Esophagus muscularis mucosa (tissue), 3 donors: Measurements from ENCODE around the gene PRDM16.

Experiments
- POLR2AphosphoS5 ChIP-seq, 2 donors: sonication (generic); formaldehyde crosslinking; IDR thresholded peaks; one replicate each; pipeline ENCODE4 v1.6.1; 2017; ENCODE audit warnings: antibody characterized with exemption in 2 of 2
- TF ChIP-seq, protein P1 (sequence below), 3 experiments: fragments of 200-600 bp in 2 of 3; fragments of 450-650 bp in 1 of 3; sonication (generic) in 2 of 3; IDR thresholded peaks; one replicate each; pipeline ENCODE4 v1.5.1; 2017 to 2019; ENCODE audit warnings: antibody characterized with exemption in 3 of 3, mild to moderate bottlenecking in 2 of 3, moderate library complexity in 1 of 3

DNA sequence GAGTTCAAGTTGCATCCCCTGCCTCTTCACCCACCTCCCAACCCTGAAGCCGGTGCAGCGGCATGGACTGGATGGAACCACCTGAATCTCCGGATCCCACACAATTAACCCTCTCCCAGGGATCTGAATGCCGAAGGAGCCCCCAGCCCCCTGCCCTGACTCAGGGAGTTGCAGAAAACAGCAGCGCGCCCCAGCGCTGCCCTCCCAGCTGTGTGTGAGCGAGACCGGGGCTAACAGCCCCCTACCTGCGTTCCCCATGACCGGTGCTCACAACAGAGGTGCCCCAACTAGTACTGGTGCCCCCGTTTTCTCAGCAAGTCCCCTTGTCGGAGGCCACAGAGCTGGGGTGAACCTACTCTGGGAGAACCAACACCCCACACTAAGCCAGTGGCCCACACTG is 136.8 kb downstream of the PRDM16 start:
- TF ChIP-seq, protein P1, sequence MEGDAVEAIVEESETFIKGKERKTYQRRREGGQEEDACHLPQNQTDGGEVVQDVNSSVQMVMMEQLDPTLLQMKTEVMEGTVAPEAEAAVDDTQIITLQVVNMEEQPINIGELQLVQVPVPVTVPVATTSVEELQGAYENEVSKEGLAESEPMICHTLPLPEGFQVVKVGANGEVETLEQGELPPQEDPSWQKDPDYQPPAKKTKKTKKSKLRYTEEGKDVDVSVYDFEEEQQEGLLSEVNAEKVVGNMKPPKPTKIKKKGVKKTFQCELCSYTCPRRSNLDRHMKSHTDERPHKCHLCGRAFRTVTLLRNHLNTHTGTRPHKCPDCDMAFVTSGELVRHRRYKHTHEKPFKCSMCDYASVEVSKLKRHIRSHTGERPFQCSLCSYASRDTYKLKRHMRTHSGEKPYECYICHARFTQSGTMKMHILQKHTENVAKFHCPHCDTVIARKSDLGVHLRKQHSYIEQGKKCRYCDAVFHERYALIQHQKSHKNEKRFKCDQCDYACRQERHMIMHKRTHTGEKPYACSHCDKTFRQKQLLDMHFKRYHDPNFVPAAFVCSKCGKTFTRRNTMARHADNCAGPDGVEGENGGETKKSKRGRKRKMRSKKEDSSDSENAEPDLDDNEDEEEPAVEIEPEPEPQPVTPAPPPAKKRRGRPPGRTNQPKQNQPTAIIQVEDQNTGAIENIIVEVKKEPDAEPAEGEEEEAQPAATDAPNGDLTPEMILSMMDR (IDR thresholded peaks at IDR 0.05) = no peak
- TF ChIP-seq POLR2AphosphoS5 (IDR thresholded peaks at IDR 0.05) = no peak
